Activated T-cell treated with anti-CD3 and anti-CD28 coated beads, Interleukin-2, amount 50 U/mL, for 24 hours (primary cell): ENCODE data around the gene AFMID.
A peak's percentile ranks its signal among the peaks of the same experiment; 100 is the strongest.
"Not testable (repeated sequence)": the region's sequence is repeated elsewhere in the genome, so short reads cannot be mapped to it uniquely, and the experiment has no call there.

Source experiments
- DNase-seq: peaks from one replicate; pipeline ENCODE4 v3.0.0-alpha.2; 2020
- H3K27ac Mint-ChIP-seq: 2 replicates; pipeline ENCODE4 v1.8.0; 2020; ENCODE audit warnings: mild to moderate bottlenecking, mixed read lengths
- H3K27me3 Mint-ChIP-seq: 2 replicates; pipeline ENCODE4 v1.8.0; 2020; ENCODE audit warnings: mixed read lengths
- H3K36me3 Mint-ChIP-seq: 2 replicates; pipeline ENCODE4 v1.8.0; 2020; ENCODE audit warnings: low read depth, mixed read lengths
- H3K4me1 Mint-ChIP-seq: 2 replicates; pipeline ENCODE4 v1.8.0; 2020; ENCODE audit warnings: low read depth, mixed read lengths
- H3K4me3 Mint-ChIP-seq: 2 replicates; pipeline ENCODE4 v1.8.0; 2020; ENCODE audit warnings: mild to moderate bottlenecking, moderate library complexity, mixed read lengths
- H3K9me3 Mint-ChIP-seq: 2 replicates; pipeline ENCODE4 v1.8.0; 2020; ENCODE audit warnings: mixed read lengths

AFMID gene

DNA sequence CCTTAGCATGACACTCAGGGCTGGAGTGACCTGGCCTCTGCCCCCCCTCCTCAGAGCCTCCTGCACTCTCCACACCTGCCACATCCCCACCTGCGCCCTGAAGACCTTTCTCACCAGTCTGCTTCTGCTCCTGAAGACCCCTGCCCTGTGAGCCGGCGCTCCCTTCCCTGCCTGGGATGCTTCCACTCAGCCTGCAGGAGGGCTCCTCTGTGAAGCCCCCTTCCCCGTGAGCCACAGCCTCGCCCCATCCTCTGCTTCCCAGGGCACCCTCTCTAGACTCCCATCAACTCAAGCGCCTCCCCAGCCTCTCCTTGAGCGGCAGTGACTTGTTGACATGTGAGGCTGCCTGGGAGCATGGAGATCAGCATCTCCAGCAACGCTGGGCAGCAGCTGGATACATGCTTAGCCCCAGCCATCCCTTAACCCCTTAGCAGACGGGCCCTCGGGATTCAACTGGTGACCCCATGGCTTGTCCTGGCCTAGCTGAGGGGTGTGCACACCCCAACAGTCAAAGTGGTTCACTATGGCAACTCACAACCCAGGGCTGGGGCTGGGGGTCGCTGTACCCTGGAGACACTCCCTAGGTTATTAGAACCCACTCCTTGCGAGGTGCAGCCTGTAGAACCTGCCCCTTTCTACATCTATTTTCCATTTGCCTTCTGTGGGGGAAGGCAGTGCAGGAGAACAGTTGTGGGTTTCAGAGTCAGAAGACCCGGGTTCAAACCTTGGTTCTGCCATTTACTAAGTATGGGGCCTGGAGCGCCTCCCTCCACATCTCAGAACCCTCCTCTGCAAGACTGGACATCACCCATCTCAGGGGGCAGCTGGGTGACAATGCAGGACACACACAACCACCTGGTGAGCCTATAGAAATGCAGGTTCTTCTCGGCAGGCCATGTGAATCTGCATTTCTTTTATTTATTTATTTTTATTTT is 65.8 kb downstream of the AFMID start:
- H3K27me3 Mint-ChIP-seq: no peaks in the 10 kb centered on the region
- no peaks in the 10 kb centered on the region for H3K36me3 Mint-ChIP-seq
- H3K27ac Mint-ChIP-seq: peak overlapping the region; percentile 81
- H3K4me1 Mint-ChIP-seq: peaks cover 48% of the 10 kb centered on the region
- peak overlapping the region; percentile 79 for H3K4me3 Mint-ChIP-seq
- H3K9me3 Mint-ChIP-seq: no peaks in the 10 kb centered on the region
- DNase-seq: peak; percentile 47

- DNase-seq, H3K27me3 Mint-ChIP-seq, H3K36me3 Mint-ChIP-seq, H3K9me3 Mint-ChIP-seq: not testable (repeated sequence)
- H3K4me3 Mint-ChIP-seq: peak overlapping the region; percentile 79
- H3K4me1 Mint-ChIP-seq: peaks cover 53% of the 10 kb centered on the region
- peak overlapping the region; percentile 89 for H3K27ac Mint-ChIP-seq
These were observed 66.4 kb downstream of the AFMID start for GRCh38 chr17:78253636-78253945.

- H3K4me1 Mint-ChIP-seq: peaks cover 53% of the 10 kb centered on the region
These were observed 66.9 kb downstream of the AFMID start for GRCh38 chr17:78253946-78254672.

DNA sequence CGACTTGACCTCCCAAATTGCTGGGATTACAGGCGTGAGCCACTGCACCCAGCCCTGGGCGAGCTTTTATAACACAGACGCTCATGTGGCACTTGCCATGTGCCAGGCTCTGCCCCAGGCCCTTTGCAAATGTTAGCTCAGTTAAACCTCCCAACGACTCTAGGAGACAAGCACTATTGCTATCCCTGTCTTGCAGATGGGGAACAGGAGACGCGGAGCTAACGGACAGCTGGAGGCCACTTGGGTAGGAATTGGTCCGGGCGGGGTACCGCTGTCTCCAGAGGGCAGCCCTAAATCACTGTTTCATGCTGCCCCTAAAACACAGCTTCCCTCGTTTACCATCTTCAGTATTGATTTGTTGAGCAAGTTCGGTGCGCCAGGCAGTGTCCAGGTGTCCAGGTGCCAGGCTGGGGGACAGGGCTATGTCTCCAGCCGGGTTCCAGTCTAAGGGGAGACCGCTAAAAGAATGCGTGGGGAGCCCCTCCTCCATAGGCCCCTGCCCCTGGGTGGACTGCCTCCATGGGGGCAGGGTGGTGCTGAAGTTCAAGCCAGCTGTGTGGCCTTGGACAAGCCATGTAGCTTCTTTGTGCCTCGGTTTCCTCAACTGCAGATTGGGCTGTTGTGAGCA is 68.0 kb downstream of the AFMID start:
- H3K4me1 Mint-ChIP-seq: peaks cover 61% of the 10 kb centered on the region
- H3K27ac Mint-ChIP-seq: peak overlapping the region; percentile 40
- no peak for DNase-seq
- H3K27me3 Mint-ChIP-seq: no peaks in the 10 kb centered on the region
- H3K9me3 Mint-ChIP-seq: no peaks in the 10 kb centered on the region
- peak overlapping the region; percentile 79 for H3K4me3 Mint-ChIP-seq
- H3K36me3 Mint-ChIP-seq: no peaks in the 10 kb centered on the region

More at GRCh38 chr17:78253946-78254672, 66.9 kb downstream of the AFMID start:
- Mint-ChIP-seq H3K27ac (peak overlapping the region; percentile 89), H3K9me3 (no peaks in the 10 kb centered on the region), H3K36me3 (no peaks in the 10 kb centered on the region), H3K4me3 (peak overlapping the region; percentile 79), H3K27me3 (no peaks in the 10 kb centered on the region)
- DNase-seq: peak; percentile 90

DNA sequence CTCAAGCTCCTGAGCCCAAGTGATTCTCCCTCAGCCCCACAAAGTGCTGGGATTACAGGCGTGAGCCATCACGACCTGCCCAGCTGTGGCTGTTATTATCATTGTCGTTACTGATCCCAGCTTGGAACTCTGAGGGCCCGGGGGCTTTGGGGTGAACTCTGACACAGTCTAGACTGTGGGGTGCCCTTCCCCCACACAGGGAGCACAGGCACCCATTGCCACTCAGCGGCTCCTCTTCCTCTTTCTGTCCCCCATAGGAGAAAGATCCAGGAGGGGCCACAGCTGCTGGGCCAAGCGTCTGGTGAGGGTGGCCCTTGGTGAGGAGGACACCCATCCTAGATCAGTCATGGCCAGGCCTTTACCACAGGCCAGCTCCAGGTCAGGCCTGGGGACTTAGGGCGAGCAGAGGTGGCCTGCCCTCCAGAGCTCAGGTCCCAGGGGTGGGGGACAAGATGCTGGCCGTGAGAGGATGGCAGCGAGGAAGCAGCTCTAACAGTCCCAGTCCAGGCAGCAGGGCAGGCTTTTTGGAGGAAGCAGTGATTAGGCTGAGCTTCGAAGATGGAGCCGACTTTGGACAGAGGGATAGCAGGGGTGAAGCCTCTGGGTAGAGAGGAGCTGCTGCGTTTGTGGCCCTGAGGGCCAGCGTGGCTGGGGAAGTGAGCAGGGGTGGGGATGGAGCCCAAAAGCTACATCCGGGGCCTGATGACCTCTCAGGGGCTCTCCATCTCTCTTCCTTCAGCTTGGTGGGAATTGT is 69.0 kb downstream of the AFMID start:
- Mint-ChIP-seq H3K4me3 (no peak overlapping the region), H3K36me3 (no peaks in the 10 kb centered on the region), H3K4me1 (peaks cover 57% of the 10 kb centered on the region), H3K27me3 (no peaks in the 10 kb centered on the region), H3K27ac (peak overlapping the region; percentile 40), H3K9me3 (no peaks in the 10 kb centered on the region)
- DNase-seq: no peak

DNA sequence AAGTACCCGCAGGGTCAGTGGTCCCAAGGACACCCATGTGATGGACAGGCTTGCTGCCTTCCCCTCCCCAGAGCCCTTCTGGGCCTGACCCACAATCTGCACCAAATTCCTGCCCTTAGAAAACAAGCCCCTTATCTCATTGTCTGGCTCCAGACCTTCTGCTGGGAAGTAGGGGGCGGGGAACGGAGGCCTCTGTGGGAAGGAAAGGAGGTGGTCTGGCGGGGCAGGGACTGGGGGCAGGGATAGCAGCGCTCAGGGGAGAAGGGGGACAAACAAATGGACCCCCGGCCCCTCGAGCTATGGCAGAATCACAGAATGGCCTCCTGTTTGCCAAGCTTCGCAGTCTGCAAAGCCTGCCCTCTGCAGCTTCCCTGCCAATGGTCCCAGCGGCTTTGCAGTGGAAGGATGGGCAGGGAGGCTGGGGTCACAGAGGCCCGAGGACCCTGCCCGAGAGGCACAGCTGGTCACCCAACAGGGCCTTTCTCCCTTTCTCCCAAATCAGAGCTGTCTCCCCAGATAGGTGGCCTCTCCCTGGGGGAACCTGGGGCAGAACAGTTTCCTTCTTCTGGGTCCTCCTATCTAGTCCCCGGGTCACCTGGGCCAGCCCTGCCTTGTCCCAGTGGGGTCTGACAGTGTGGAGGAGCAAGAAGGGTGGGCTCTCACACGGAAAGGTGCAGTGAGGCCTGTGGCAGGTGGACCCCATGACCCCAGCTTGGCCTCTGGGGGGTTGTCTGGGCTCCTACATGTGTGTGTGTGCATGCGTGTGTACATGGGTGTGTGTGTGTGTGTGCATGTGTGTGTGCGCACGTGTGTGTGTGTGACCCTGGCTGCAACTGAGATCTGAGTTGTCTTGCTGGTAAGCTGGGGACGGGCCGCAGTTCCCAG is 69.8 kb downstream of the AFMID start:
- H3K27ac Mint-ChIP-seq: no peak overlapping the region
- no peak overlapping the region for H3K4me3 Mint-ChIP-seq
- H3K9me3 Mint-ChIP-seq: no peaks in the 10 kb centered on the region
- no peaks in the 10 kb centered on the region for H3K27me3 Mint-ChIP-seq
- no peaks in the 10 kb centered on the region for H3K36me3 Mint-ChIP-seq
- peaks cover 53% of the 10 kb centered on the region for H3K4me1 Mint-ChIP-seq
- no peak for DNase-seq
